Measurements from ENCODE around the gene MAPK1. TPM values are rescaled to one million over a fixed set of nuclear protein-coding genes. Genes with fewer than 3 reads are reported as not detected.
A peak's percentile ranks its signal among the peaks of the same experiment; 100 is the strongest.
"Not testable (repeated sequence)": the region's sequence is repeated elsewhere in the genome, so short reads cannot be mapped to it uniquely, and the experiment has no call there.

MAPK1 gene
- polyA plus RNA-seq, 10 donors, result 108 to 160 (median 122) TPM

DNA sequence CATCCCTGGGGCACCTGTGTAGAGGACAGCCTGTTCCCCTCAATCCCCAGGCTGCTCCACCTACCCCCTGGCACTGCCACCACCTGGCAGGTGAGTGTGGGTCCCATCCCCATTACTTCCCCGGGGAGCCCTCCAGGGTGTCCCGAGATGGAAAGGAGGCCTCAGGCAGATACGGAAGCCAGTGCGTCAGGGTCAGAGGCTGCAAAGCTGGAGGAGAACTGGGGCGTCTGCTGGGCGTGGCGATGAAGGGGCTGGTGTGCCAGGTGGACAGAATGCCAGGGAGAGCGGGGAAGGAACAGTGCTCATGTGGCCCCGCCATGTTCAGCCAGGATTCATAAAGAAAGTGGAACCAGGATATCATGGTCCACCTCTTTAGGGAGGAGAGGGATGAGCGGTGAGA, 139.7 kb downstream of the MAPK1 start:
- DNase-seq, result no peak

- DNase-seq, result no peak
Measured at GRCh38 chr22:21727159-21727558, 140.3 kb downstream of the MAPK1 start.

- DNase-seq, result peak in 1 of 3 donors; percentile 6
Measured at GRCh38 chr22:21726650-21727049, 140.8 kb downstream of the MAPK1 start.

DNA sequence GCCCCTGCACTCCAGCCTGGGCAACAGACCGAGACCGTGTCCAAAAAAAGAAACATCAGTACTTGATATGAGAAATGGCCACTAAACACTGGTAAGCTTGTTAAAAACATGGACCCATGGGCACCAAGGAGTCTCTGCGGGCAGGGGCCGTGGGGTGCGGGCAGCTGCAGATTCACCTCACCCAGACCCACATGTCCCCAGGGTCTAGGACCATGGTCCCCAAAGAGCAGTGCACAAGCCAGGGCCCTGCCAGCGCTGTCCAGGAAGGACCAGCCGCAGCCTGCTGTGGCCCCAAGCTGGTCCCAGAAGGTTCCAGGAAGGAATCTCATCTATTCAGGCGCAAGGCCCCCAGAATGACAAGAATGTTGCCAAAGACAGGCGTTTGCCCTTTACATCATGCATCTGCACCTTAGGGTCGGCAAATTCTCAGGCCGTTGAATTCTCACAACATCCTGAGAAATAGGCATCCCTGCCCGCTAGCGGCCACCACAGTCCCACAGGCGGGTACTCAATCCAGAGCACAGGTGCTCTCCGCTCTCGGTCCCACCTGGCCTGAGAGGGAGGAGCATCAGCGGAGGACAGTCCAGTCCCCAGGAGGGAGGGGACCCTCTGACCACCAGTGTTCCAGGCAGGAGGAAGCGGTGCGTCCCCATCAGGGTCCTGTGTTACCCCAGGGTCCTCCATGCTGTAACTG, 141.3 kb downstream of the MAPK1 start:
- DNase-seq, result no peak

GRCh38 chr22:21724496-21724895, 142.9 kb downstream of the MAPK1 start:
- DNase-seq, result not testable (repeated sequence)

- not testable (repeated sequence) for DNase-seq
Measured at GRCh38 chr22:21721195-21721852, 146.1 kb downstream of the MAPK1 start.

GRCh38 chr22:21720191-21720859, 147.1 kb downstream of the MAPK1 start:
- DNase-seq, result not testable (repeated sequence)

DNA sequence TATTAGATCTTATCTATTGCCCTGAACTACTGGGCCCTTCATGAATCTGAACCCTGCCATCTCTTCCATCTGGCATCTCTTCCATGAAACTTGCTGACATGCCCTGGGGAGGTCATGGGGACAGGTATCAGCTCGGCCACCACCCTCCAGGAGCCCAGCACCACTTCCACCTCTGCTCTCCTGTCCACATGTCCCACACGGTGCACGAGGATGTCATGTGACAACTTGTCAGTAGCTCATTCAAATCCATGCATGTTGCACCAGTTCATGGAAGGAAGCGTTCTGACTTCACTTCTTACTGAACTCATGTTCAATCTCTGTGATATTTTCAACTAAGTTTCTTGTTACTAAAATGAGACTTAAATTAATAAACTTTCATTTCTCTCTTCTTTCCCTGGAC, 148.4 kb downstream of the MAPK1 start:
- DNase-seq, result no peak

DNA sequence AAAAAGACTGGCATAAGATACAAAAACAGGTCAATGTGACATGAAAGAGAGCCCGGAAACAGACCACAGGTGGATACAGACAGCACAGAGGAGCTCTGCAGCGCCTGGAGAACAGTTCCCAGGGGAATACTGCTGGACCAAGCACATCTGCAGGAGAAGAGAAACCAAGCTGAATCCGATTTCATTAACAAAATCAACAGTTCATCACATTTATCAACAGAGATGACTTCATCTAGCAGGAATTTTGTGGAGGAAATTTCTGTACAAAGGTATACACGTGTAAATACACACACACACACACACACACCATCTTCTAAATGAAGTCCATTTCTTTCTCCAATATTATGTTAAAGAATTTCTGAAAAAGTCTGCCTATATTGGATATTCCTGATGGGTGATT, 148.9 kb downstream of the MAPK1 start:
- no peak for DNase-seq

DNA sequence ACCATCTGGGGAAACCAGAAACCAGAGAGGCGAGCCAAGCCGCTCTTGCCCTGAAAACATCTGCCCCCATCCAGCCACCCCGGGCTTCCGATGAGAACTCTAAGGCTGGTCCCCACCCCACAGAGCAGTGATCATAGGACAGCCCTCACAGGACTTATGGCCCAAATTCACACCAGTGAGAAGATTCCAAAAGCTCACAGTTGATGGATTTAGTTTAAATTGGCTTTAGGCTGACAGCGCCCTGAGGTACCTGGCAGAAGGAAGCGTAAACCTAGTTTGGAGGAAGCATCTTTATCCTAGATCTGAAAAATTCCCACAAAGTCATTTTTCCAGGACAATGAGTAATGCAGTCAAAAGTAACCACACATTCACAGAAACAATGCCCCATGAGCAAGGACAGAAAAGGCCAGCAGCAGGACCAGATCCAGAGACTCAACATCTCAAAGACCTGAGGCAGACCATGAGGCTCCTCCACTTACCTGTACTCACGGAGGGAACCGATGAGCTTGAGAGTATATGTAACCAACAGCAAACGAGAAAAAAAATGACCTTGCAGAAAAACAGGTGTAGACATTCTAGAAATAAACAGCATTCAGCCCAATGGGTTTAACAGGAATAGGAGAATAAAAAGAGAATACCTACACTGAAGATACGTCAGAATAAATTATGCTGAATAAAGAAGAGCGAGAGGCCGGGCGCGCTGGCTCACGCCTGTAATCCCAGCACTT, 150.9 kb downstream of the MAPK1 start:
- DNase-seq, result not testable (repeated sequence)

GRCh38 chr22:21714786-21715185, 152.7 kb downstream of the MAPK1 start:
- no peak for DNase-seq

DNA sequence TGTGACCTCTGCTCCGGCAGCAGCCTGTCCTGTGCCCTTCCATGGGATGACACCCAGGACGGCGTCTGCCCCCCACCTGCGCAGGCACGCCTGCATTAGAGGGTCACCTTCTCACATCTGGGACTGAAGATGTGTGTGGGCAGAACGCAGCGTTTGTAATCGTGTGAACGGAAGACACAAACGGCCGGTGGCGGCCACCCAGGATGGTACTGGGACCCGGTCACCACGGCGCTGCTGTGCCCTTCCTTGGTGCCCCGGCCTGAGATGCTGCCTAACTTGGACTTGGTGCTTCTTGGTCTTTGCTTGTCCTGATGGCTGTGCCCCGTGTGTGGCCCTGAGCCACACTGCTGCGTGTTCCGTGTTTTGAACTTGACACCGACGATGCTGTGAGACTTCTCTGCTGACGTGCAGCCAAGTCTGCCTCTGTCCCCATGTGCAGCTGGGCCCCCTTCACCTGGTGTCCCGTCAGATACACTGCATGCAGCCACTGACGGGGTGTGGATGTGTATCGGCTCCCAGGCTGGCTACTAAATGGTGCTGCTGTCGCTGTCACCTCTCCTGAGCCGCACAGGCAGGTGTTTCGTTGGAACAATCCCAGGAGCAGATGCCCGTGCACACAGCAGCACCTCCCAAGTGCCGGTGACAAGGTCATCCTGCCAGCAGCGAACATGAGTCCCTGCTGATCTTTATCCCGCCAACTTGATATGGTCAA, 153.2 kb downstream of the MAPK1 start:
- peak; percentile 38 to 53 (median 45) for DNase-seq

- DNase-seq, result no peak
Measured at GRCh38 chr22:21713428-21714058, 153.9 kb downstream of the MAPK1 start.

DNA sequence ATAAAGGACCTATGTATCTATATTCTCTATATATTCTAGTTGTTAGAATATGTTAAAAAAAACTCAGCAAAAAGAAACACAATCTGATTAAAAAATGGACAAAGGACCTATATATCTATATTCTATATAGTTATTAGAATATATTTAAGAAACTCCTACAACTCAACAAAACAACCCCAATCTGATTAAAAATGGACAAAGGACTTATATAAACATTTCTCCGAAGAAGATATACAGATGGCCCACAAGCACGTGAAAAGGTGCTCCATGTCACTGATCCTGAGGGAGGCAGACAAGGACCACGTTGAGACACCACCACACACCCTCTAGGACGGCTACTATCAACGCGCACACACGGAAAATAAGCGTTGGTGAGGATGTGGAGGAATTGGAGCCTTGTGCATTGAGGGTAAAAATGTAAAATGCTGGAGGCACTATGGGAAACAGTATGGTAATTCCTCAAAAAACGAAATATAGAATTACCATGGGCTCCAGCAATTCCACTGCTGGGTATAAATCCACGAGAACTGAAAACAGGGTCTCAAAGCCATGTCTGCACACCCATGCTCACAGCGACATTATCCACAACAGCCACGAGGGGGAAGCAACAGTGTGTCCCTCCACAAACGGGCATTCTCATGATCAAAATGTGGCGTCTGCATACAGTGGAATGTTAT, 154.6 kb downstream of the MAPK1 start:
- peak; percentile 76 to 88 (median 76) for DNase-seq

- no peak for DNase-seq
Measured at GRCh38 chr22:21711851-21712250, 155.6 kb downstream of the MAPK1 start.

DNA sequence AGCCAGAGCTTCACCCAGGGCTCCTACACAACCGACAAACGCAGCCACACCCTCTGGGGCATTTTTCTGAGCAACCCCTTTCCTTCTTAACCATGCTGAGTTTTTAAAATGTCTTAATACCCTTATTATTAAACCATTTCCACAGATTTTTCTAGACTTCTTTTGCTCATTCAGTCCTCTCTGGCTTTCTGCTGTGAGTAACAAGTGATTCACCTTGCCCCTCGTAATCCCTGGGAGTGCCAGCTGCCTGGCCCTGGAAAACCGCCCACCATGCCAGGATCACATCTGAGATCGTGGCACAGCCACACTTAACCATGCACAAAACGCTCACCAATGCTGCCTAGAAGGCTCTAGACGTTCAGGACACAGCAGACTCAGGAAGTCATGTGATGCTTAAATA, 157.3 kb downstream of the MAPK1 start:
- DNase-seq, result no peak

GRCh38 chr22:21709688-21710087, 157.8 kb downstream of the MAPK1 start:
- DNase-seq, result no peak

DNA sequence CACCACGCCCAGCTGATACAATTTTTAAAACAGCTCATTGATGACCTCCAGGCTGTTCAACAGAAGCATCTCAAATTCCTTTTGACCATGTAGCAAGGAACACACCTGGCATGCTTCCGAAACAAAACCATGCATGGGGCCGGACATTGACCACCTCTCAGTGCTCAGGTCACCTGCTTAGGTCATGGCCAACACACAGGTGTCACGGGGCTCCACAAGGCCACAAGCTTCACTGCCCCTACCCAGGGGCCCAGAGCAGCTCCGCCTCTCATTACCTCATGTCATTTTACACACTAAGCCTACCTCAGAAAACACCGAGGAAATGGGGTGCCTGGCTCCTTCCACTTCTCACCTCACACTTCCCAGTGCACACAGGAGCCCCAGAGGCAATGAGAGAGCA, 158.5 kb downstream of the MAPK1 start:
- no peak for DNase-seq

GRCh38 chr22:21707677-21708076, 159.8 kb downstream of the MAPK1 start:
- DNase-seq, result peak in 1 of 3 donors; percentile 62
